GM19043 (cell line): ENCODE data around the gene PNPT1.
"Not testable (repeated sequence)": the region's sequence is repeated elsewhere in the genome, so short reads cannot be mapped to it uniquely, and the experiment has no call there.

Source experiments
- ATAC-seq: cut with Tn5 transposase; IDR thresholded peaks from one replicate; pipeline ENCODE4 v1.9.1; 2021; ENCODE audit warnings: low read depth; ENCODE audit not compliant: unreplicated experiment

The PNPT1 gene

GRCh38 chr2:55693181-55694125, at the start of gene PNPT1:
Gene PNPT1, minus strand, starts transcription at chr2:55693844. Its CDS starts 21 bp downstream, at chr2:55693823.
- peak; percentile 100 for ATAC-seq

- no peak for ATAC-seq
Measured at GRCh38 chr2:55742996-55743395, 49.4 kb upstream of the PNPT1 start.

GRCh38 chr2:55736019-55736536, 42.4 kb upstream of the PNPT1 start:
- ATAC-seq: not testable (repeated sequence)

- no peak for ATAC-seq
Measured at GRCh38 chr2:55734726-55735125, 41.1 kb upstream of the PNPT1 start.

GRCh38 chr2:55733335-55733734, 39.7 kb upstream of the PNPT1 start:
- no peak for ATAC-seq

GRCh38 chr2:55732854-55733253, 39.2 kb upstream of the PNPT1 start:
- no peak for ATAC-seq

GRCh38 chr2:55729136-55729685, 35.6 kb upstream of the PNPT1 start:
- no peak for ATAC-seq

GRCh38 chr2:55721596-55722215, 28.1 kb upstream of the PNPT1 start:
- ATAC-seq: no peak

- no peak for ATAC-seq
Measured at GRCh38 chr2:55720417-55720816, 26.8 kb upstream of the PNPT1 start.

GRCh38 chr2:55719852-55720251, 26.2 kb upstream of the PNPT1 start:
- ATAC-seq: no peak

GRCh38 chr2:55718165-55719008, 24.7 kb upstream of the PNPT1 start:
- no peak for ATAC-seq

- no peak for ATAC-seq
Measured at GRCh38 chr2:55715626-55716025, 22.0 kb upstream of the PNPT1 start.

GRCh38 chr2:55715178-55715577, 21.5 kb upstream of the PNPT1 start:
- ATAC-seq: not testable (repeated sequence)

GRCh38 chr2:55712477-55713060, 18.9 kb upstream of the PNPT1 start:
- no peak for ATAC-seq

- ATAC-seq: no peak
Measured at GRCh38 chr2:55710025-55710424, 16.4 kb upstream of the PNPT1 start.

- ATAC-seq: no peak
Measured at GRCh38 chr2:55707751-55708150, 14.1 kb upstream of the PNPT1 start.

GRCh38 chr2:55706258-55706657, 12.6 kb upstream of the PNPT1 start:
- not testable (repeated sequence) for ATAC-seq

- no peak for ATAC-seq
Measured at GRCh38 chr2:55705027-55705653, 11.5 kb upstream of the PNPT1 start.

GRCh38 chr2:55703350-55703749, 9.7 kb upstream of the PNPT1 start:
- no peak for ATAC-seq
